Astrocyte of the cerebellum (primary cell): ENCODE measurements around the gene KCNJ12.

Source experiments
- DNase-seq: peaks from one replicate; pipeline ENCODE4 v3.0.0-alpha.2; 2011; ENCODE audit warnings: low read depth
- H3K4me3 ChIP-seq: 2 replicates; pipeline ENCODE4 v1.5.1; 2011; ENCODE audit warnings: mild to moderate bottlenecking, low read depth, low read length, moderate library complexity
- CTCF ChIP-seq: IDR thresholded peaks from 2 replicates; pipeline ENCODE4 v1.5.1; 2012; ENCODE audit warnings: low read length, low read depth, moderate library complexity, mild to moderate bottlenecking; ENCODE audit errors: missing control alignments
- in situ Hi-C: cut with HindIII; loops from 2 replicates; pipeline ENCODE4 v1.10.0; 2017; ENCODE audit warnings: low sequenced_read_pairs

KCNJ12 gene

GRCh38 chr17:21389394-21389793 is 13.2 kb downstream of the KCNJ12 start:
- DNase-seq: no peak
- TF ChIP-seq CTCF: no peak
- H3K4me3 ChIP-seq: no peak overlapping the region
- in situ Hi-C loops: no loop called here

GRCh38 chr17:21390294-21390693 is 14.1 kb downstream of the KCNJ12 start:
- H3K4me3 ChIP-seq: no peak overlapping the region
- TF ChIP-seq CTCF: no peak
- DNase-seq: no peak
- in situ Hi-C loops: no loop called here

- in situ Hi-C loops: no loop called here
- no peak for TF ChIP-seq CTCF
- no peak overlapping the region for H3K4me3 ChIP-seq
- DNase-seq: no peak
Observed at GRCh38 chr17:21392266-21392665, 16.1 kb downstream of the KCNJ12 start.

GRCh38 chr17:21394265-21394664 is 18.1 kb downstream of the KCNJ12 start:
- H3K4me3 ChIP-seq: no peak overlapping the region
- TF ChIP-seq CTCF: no peak
- in situ Hi-C loops: no loop called here
- no peak for DNase-seq

- no peak overlapping the region for H3K4me3 ChIP-seq
- in situ Hi-C loops: no loop called here
- TF ChIP-seq CTCF: no peak
- no peak for DNase-seq
Observed at GRCh38 chr17:21395764-21396163, 19.6 kb downstream of the KCNJ12 start.

GRCh38 chr17:21396237-21396636 is 20.1 kb downstream of the KCNJ12 start:
- TF ChIP-seq CTCF: no peak
- in situ Hi-C loops: no loop called here
- H3K4me3 ChIP-seq: no peak overlapping the region
- no peak for DNase-seq
